NB4 (cell line): ENCODE results near the gene GRID2.

Source experiments
- CTCF ChIP-seq: IDR thresholded peaks from one replicate; pipeline ENCODE4 v1.5.1; 2012; ENCODE audit warnings: low read depth, low read length
- POLR2A ChIP-seq: IDR thresholded peaks from 2 replicates; pipeline ENCODE4 v1.6.1; 2011; ENCODE audit warnings: mild to moderate bottlenecking; ENCODE audit not compliant: insufficient read length; ENCODE audit errors: extremely low read depth

GRCh38 chr4:92606227-92606626, 302.5 kb downstream of the GRID2 start:
- TF ChIP-seq CTCF, result no peak
- TF ChIP-seq POLR2A, result no peak
